ENCODE measurements around the gene GBX2. TPM values are rescaled to one million over a fixed set of nuclear protein-coding genes. Genes with fewer than 3 reads are reported as not detected.

The GBX2 gene
- total RNA-seq, 1 experiment from 2014 or later = 18.0 TPM

GRCh38 chr2:236137066-236137465 is 31.1 kb downstream of the GBX2 start:
- Histone ChIP-seq H3K9me3 (replicated peaks) (no peaks in the 10 kb centered on the region), H3K4me3 (no peak overlapping the region), H3K4me1 (replicated peaks) (no peaks in the 10 kb centered on the region), H3K27me3 (replicated peaks) (no peaks in the 10 kb centered on the region), H3K36me3 (no peaks in the 10 kb centered on the region), H3K27ac (no peak overlapping the region)
- DNase-seq (ENCODE audit: low read depth in 1 of 2, low spot score in 2 of 2) = no peak

GRCh38 chr2:236136538-236136937 is 31.6 kb downstream of the GBX2 start:
- no peak for DNase-seq (ENCODE audit: low read depth in 1 of 2, low spot score in 2 of 2)
- Histone ChIP-seq H3K27me3 (replicated peaks) (no peaks in the 10 kb centered on the region), H3K9me3 (replicated peaks) (no peaks in the 10 kb centered on the region), H3K36me3 (no peaks in the 10 kb centered on the region), H3K4me1 (replicated peaks) (no peaks in the 10 kb centered on the region), H3K27ac (no peak overlapping the region), H3K4me3 (no peak overlapping the region)

GRCh38 chr2:236133410-236134012 is 34.7 kb downstream of the GBX2 start:
- Histone ChIP-seq H3K36me3 (no peaks in the 10 kb centered on the region), H3K27me3 (replicated peaks) (no peaks in the 10 kb centered on the region), H3K4me3 (no peak overlapping the region), H3K9me3 (replicated peaks) (no peaks in the 10 kb centered on the region), H3K4me1 (replicated peaks) (no peaks in the 10 kb centered on the region), H3K27ac (no peak overlapping the region)
- DNase-seq (ENCODE audit: low read depth in 1 of 2, low spot score in 2 of 2) = no peak

- no peak overlapping the region for H3K27ac ChIP-seq
- no peaks in the 10 kb centered on the region for H3K27me3 ChIP-seq (replicated peaks)
- no peaks in the 10 kb centered on the region for H3K36me3 ChIP-seq
- H3K4me3 ChIP-seq = no peak overlapping the region
- H3K9me3 ChIP-seq (replicated peaks) = no peaks in the 10 kb centered on the region
- no peaks in the 10 kb centered on the region for H3K4me1 ChIP-seq (replicated peaks)
- DNase-seq (ENCODE audit: low read depth in 1 of 2, low spot score in 2 of 2) = no peak
These were observed 37.0 kb downstream of the GBX2 start for GRCh38 chr2:236131073-236131692.

- no peaks in the 10 kb centered on the region for H3K4me1 ChIP-seq (replicated peaks)
- H3K4me3 ChIP-seq = no peak overlapping the region
- H3K9me3 ChIP-seq (replicated peaks) = no peaks in the 10 kb centered on the region
- H3K27me3 ChIP-seq (replicated peaks) = no peaks in the 10 kb centered on the region
- no peaks in the 10 kb centered on the region for H3K36me3 ChIP-seq
- H3K27ac ChIP-seq = no peak overlapping the region
- DNase-seq (ENCODE audit: low read depth in 1 of 2, low spot score in 2 of 2) = no peak
These were observed 37.7 kb downstream of the GBX2 start for GRCh38 chr2:236130349-236130998.

- Histone ChIP-seq H3K4me1 (replicated peaks) (no peaks in the 10 kb centered on the region), H3K36me3 (no peaks in the 10 kb centered on the region), H3K27me3 (replicated peaks) (no peaks in the 10 kb centered on the region), H3K4me3 (no peak overlapping the region), H3K27ac (no peak overlapping the region), H3K9me3 (replicated peaks) (no peaks in the 10 kb centered on the region)
- no peak for DNase-seq (ENCODE audit: low read depth in 1 of 2, low spot score in 2 of 2)
These were observed 38.3 kb downstream of the GBX2 start for GRCh38 chr2:236129935-236130334.

GRCh38 chr2:236128321-236128720 is 39.9 kb downstream of the GBX2 start:
- no peak for DNase-seq (ENCODE audit: low read depth in 1 of 2, low spot score in 2 of 2)
- no peak overlapping the region for H3K27ac ChIP-seq
- no peaks in the 10 kb centered on the region for H3K27me3 ChIP-seq (replicated peaks)
- no peaks in the 10 kb centered on the region for H3K4me1 ChIP-seq (replicated peaks)
- no peaks in the 10 kb centered on the region for H3K9me3 ChIP-seq (replicated peaks)
- no peaks in the 10 kb centered on the region for H3K36me3 ChIP-seq
- H3K4me3 ChIP-seq = no peak overlapping the region

- Histone ChIP-seq H3K27ac (no peak overlapping the region), H3K9me3 (replicated peaks) (no peaks in the 10 kb centered on the region), H3K4me1 (replicated peaks) (no peaks in the 10 kb centered on the region), H3K27me3 (replicated peaks) (no peaks in the 10 kb centered on the region), H3K36me3 (no peaks in the 10 kb centered on the region), H3K4me3 (no peak overlapping the region)
- DNase-seq (ENCODE audit: low read depth in 1 of 2, low spot score in 2 of 2) = no peak
These were observed 41.2 kb downstream of the GBX2 start for GRCh38 chr2:236127010-236127409.

GRCh38 chr2:236125541-236125940 is 42.6 kb downstream of the GBX2 start:
- Histone ChIP-seq H3K27ac (no peak overlapping the region), H3K36me3 (peaks cover 3% of the 10 kb centered on the region; the same call in 1 of the 2 replicates), H3K4me1 (replicated peaks) (peaks cover 5% of the 10 kb centered on the region), H3K9me3 (replicated peaks) (no peaks in the 10 kb centered on the region), H3K4me3 (no peak overlapping the region), H3K27me3 (replicated peaks) (no peaks in the 10 kb centered on the region)
- no peak for DNase-seq (ENCODE audit: low read depth in 1 of 2, low spot score in 2 of 2)

- H3K27ac ChIP-seq = no peak overlapping the region
- H3K4me3 ChIP-seq = no peak overlapping the region
- no peak for DNase-seq (ENCODE audit: low read depth in 1 of 2, low spot score in 2 of 2)
- peaks cover 6% of the 10 kb centered on the region for H3K4me1 ChIP-seq (replicated peaks)
- peaks cover 3% of the 10 kb centered on the region; the same call in 1 of the 2 replicates for H3K36me3 ChIP-seq
- H3K9me3 ChIP-seq (replicated peaks) = no peaks in the 10 kb centered on the region
- H3K27me3 ChIP-seq (replicated peaks) = no peaks in the 10 kb centered on the region
These were observed 43.8 kb downstream of the GBX2 start for GRCh38 chr2:236124182-236124893.

GRCh38 chr2:236123716-236124115 is 44.5 kb downstream of the GBX2 start:
- Histone ChIP-seq H3K4me1 (replicated peaks) (peaks cover 6% of the 10 kb centered on the region), H3K9me3 (replicated peaks) (no peaks in the 10 kb centered on the region), H3K4me3 (no peak overlapping the region), H3K27me3 (replicated peaks) (no peaks in the 10 kb centered on the region), H3K27ac (no peak overlapping the region), H3K36me3 (peaks cover 3% of the 10 kb centered on the region; the same call in 1 of the 2 replicates)
- DNase-seq (ENCODE audit: low read depth in 1 of 2, low spot score in 2 of 2) = no peak

- peaks cover 3% of the 10 kb centered on the region; the same call in 1 of the 2 replicates for H3K36me3 ChIP-seq
- no peak overlapping the region for H3K4me3 ChIP-seq
- H3K4me1 ChIP-seq (replicated peaks) = peaks cover 6% of the 10 kb centered on the region
- no peaks in the 10 kb centered on the region for H3K27me3 ChIP-seq (replicated peaks)
- no peak for DNase-seq (ENCODE audit: low read depth in 1 of 2, low spot score in 2 of 2)
- no peaks in the 10 kb centered on the region for H3K9me3 ChIP-seq (replicated peaks)
- no peak overlapping the region for H3K27ac ChIP-seq
These were observed 46.0 kb downstream of the GBX2 start for GRCh38 chr2:236122236-236122635.

- H3K27me3 ChIP-seq (replicated peaks) = no peaks in the 10 kb centered on the region
- H3K9me3 ChIP-seq (replicated peaks) = no peaks in the 10 kb centered on the region
- no peak overlapping the region for H3K4me3 ChIP-seq
- no peak for DNase-seq (ENCODE audit: low read depth in 1 of 2, low spot score in 2 of 2)
- peaks cover 3% of the 10 kb centered on the region; the same call in 1 of the 2 replicates for H3K36me3 ChIP-seq
- H3K27ac ChIP-seq = no peak overlapping the region
- peaks cover 6% of the 10 kb centered on the region for H3K4me1 ChIP-seq (replicated peaks)
These were observed 46.6 kb downstream of the GBX2 start for GRCh38 chr2:236121546-236121945.

- Histone ChIP-seq H3K4me3 (no peak overlapping the region), H3K27me3 (replicated peaks) (no peaks in the 10 kb centered on the region), H3K4me1 (replicated peaks) (peaks cover 6% of the 10 kb centered on the region), H3K9me3 (replicated peaks) (no peaks in the 10 kb centered on the region), H3K36me3 (peaks cover 3% of the 10 kb centered on the region; the same call in 1 of the 2 replicates), H3K27ac (no peak overlapping the region)
- DNase-seq (ENCODE audit: low read depth in 1 of 2, low spot score in 2 of 2) = no peak
These were observed 47.4 kb downstream of the GBX2 start for GRCh38 chr2:236120829-236121228.
